MM.1S (cell line): ENCODE results near the gene CLRN3.
A peak's percentile ranks its signal among the peaks of the same experiment; 100 is the strongest.

Source experiments
- DNase-seq: peaks from one replicate; pipeline ENCODE4 v3.0.0-alpha.2; 2015
- H2AFZ ChIP-seq: fragments of 300-600 bp; sonication (generic); 2 replicates; pipeline ENCODE4 v1.6.0; 2016; ENCODE audit warnings: antibody characterized with exemption, low read length
- H3F3A ChIP-seq: fragments of 300-600 bp; sonication (generic); 2 replicates; pipeline ENCODE4 v1.6.1; 2016; ENCODE audit warnings: mild to moderate bottlenecking, antibody characterized with exemption, low read length, moderate library complexity, mixed read lengths; ENCODE audit not compliant: insufficient read depth
- H3K27ac ChIP-seq: fragments of 300-600 bp; sonication (generic); 2 replicates; pipeline ENCODE4 v1.5.1; 2016; ENCODE audit warnings: mild to moderate bottlenecking, low read length
- H3K27me3 ChIP-seq: fragments of 300-600 bp; sonication (generic); replicated peaks from 2 replicates; pipeline ENCODE4 v1.6.0; 2016; ENCODE audit warnings: low read length; ENCODE audit not compliant: insufficient read depth
- H3K36me3 ChIP-seq: fragments of 300-600 bp; sonication (generic); replicated peaks from 2 replicates; pipeline ENCODE4 v1.6.1; 2016; ENCODE audit warnings: mild to moderate bottlenecking, low read length, mixed read lengths; ENCODE audit not compliant: insufficient read depth
- H3K4me1 ChIP-seq: fragments of 300-600 bp; sonication (generic); 2 replicates; pipeline ENCODE4 v1.6.1; 2016; ENCODE audit warnings: low read length, mixed read lengths
- H3K4me2 ChIP-seq: fragments of 300-600 bp; sonication (generic); 2 replicates; pipeline ENCODE4 v1.6.0; 2016; ENCODE audit warnings: low read depth, low read length
- H3K4me3 ChIP-seq: fragments of 300-600 bp; sonication (generic); 2 replicates; pipeline ENCODE4 v1.5.1; 2016; ENCODE audit warnings: low read length, mixed read lengths
- H3K79me2 ChIP-seq: fragments of 300-600 bp; sonication (generic); 2 replicates; pipeline ENCODE4 v1.6.1; 2016; ENCODE audit warnings: mixed run types, low read length, mixed read lengths
- H3K9ac ChIP-seq: fragments of 300-600 bp; sonication (generic); 2 replicates; pipeline ENCODE4 v1.6.1; 2016; ENCODE audit warnings: low read length, mixed read lengths
- H3K9me2 ChIP-seq: fragments of 300-600 bp; sonication (generic); replicated peaks from 2 replicates; pipeline ENCODE4 v1.6.1; 2016; ENCODE audit warnings: mild to moderate bottlenecking, low read length, mixed read lengths; ENCODE audit not compliant: insufficient read depth
- H3K9me3 ChIP-seq: fragments of 300-600 bp; sonication (generic); replicated peaks from 2 replicates; pipeline ENCODE4 v1.6.1; 2016; ENCODE audit warnings: mild to moderate bottlenecking, low read length, mixed read lengths; ENCODE audit not compliant: insufficient read depth
- H4K20me1 ChIP-seq: fragments of 300-600 bp; sonication (generic); 2 replicates; pipeline ENCODE4 v1.6.1; 2016; ENCODE audit warnings: mild to moderate bottlenecking, low read length, moderate library complexity, mixed read lengths; ENCODE audit not compliant: insufficient read depth
- EZH2 ChIP-seq: fragments of 300-600 bp; sonication (generic); optimal IDR thresholded peaks from 2 replicates; pipeline ENCODE3; 2017; ENCODE audit warnings: low read depth, mild to moderate bottlenecking, antibody characterized with exemption, low read length, mixed read lengths
- EZH2phosphoT487 ChIP-seq: fragments of 300-600 bp; sonication (generic); IDR thresholded peaks from 2 replicates; pipeline ENCODE4 v1.6.1; 2018; ENCODE audit warnings: antibody characterized with exemption, low read length
- TF ChIP-seq, protein P1 (sequence below): fragments of 300-600 bp; sonication (generic); IDR thresholded peaks from 2 replicates; pipeline ENCODE4 v1.5.1; 2016; ENCODE audit warnings: antibody characterized with exemption, low read length, mixed read lengths

CLRN3 gene

GRCh38 chr10:127854769-127855590, 37.8 kb downstream of the CLRN3 start:
- no peaks in the 10 kb centered on the region for H3K79me2 ChIP-seq
- peak overlapping the region; percentile 34 for H3K4me3 ChIP-seq
- no peaks in the 10 kb centered on the region for H3K36me3 ChIP-seq
- peak; percentile 26 for DNase-seq
- H3F3A ChIP-seq, result no peaks in the 10 kb centered on the region; the same call in 1 of the 2 replicates
- no peaks in the 10 kb centered on the region for H3K27me3 ChIP-seq
- no peaks in the 10 kb centered on the region for H3K9me3 ChIP-seq
- H4K20me1 ChIP-seq, result no peaks in the 10 kb centered on the region
- peak overlapping the region; percentile 53 for H3K27ac ChIP-seq
- peak overlapping the region; percentile 34; the same call in 1 of the 2 replicates for H3K9ac ChIP-seq
- H3K4me2 ChIP-seq, result peak overlapping the region; percentile 73; the same call in 1 of the 2 replicates
- H3K4me1 ChIP-seq, result peaks cover 21% of the 10 kb centered on the region
- no peaks in the 10 kb centered on the region for H3K9me2 ChIP-seq
- peak overlapping the region; percentile 35 for H2AFZ ChIP-seq
- TF ChIP-seq EZH2phosphoT487 (no peak), EZH2 (no peak)
- TF ChIP-seq, protein P1, sequence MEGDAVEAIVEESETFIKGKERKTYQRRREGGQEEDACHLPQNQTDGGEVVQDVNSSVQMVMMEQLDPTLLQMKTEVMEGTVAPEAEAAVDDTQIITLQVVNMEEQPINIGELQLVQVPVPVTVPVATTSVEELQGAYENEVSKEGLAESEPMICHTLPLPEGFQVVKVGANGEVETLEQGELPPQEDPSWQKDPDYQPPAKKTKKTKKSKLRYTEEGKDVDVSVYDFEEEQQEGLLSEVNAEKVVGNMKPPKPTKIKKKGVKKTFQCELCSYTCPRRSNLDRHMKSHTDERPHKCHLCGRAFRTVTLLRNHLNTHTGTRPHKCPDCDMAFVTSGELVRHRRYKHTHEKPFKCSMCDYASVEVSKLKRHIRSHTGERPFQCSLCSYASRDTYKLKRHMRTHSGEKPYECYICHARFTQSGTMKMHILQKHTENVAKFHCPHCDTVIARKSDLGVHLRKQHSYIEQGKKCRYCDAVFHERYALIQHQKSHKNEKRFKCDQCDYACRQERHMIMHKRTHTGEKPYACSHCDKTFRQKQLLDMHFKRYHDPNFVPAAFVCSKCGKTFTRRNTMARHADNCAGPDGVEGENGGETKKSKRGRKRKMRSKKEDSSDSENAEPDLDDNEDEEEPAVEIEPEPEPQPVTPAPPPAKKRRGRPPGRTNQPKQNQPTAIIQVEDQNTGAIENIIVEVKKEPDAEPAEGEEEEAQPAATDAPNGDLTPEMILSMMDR, result no peak

DNA sequence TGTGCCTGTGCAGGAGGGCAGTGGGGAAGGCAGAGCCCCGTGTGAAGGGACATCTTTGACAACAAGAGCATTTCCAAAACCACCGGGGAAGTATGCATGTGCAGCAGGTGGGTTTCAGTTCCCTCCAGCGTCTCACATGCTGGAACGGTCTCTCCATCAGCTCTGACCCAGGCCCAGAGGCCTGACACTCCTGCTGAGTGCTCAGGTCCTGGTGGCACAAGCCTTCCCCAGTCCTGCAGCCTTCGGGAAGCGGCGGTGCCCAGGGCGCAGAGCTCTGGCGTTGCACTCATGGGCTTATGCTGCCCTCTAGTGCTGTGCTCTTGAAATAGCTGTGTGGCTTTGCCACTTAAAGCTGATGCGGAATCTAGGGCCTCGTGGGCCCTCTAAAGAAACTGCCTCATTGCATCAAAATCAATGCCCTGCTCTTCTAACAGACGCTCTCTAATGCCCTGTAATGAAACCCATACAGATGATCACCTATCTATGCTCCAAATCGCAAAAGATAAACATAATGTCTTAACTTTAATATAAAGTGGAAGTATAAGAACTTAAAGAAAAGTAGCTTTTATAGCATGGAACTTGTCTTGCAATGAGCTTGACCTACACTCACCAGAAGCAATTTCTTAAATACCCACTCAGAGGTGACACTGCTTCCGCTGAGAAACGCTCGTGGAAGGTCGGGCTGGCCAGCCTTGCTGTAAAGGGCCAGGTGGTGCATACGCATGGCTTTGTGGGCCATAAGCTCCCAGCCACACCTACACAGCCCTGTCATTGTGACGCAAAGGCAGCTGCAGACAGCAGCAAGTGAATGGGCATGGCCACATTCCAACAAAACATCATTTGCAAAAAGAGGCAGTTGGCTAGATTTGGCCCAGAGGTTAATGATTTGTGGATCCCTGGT, 38.6 kb downstream of the CLRN3 start:
- Histone ChIP-seq H3K36me3 (no peaks in the 10 kb centered on the region), H3K27ac (peak overlapping the region; percentile 53), H3K9ac (peak overlapping the region; percentile 34; the same call in 1 of the 2 replicates), H3K79me2 (no peaks in the 10 kb centered on the region), H3F3A (no peaks in the 10 kb centered on the region; the same call in 1 of the 2 replicates), H3K9me3 (no peaks in the 10 kb centered on the region), H2AFZ (peak overlapping the region; percentile 35), H3K4me1 (peaks cover 21% of the 10 kb centered on the region), H3K27me3 (no peaks in the 10 kb centered on the region), H3K4me3 (peak overlapping the region; percentile 34), H3K9me2 (no peaks in the 10 kb centered on the region), H3K4me2 (peak overlapping the region; percentile 73), H4K20me1 (no peaks in the 10 kb centered on the region)
- TF ChIP-seq EZH2phosphoT487 (no peak), EZH2 (no peak)
- TF ChIP-seq, protein P1, result peak; percentile 80
- DNase-seq, result peak; percentile 78

GRCh38 chr10:127852456-127852855, 40.3 kb downstream of the CLRN3 start:
- Histone ChIP-seq H3K79me2 (no peaks in the 10 kb centered on the region), H2AFZ (no peak overlapping the region), H3K9ac (no peak overlapping the region), H3K27me3 (no peaks in the 10 kb centered on the region), H3K9me2 (no peaks in the 10 kb centered on the region), H3K4me1 (peaks cover 21% of the 10 kb centered on the region), H3K27ac (no peak overlapping the region), H3K36me3 (no peaks in the 10 kb centered on the region), H3F3A (no peaks in the 10 kb centered on the region; the same call in 1 of the 2 replicates), H4K20me1 (no peaks in the 10 kb centered on the region), H3K9me3 (no peaks in the 10 kb centered on the region), H3K4me3 (no peak overlapping the region), H3K4me2 (no peak overlapping the region)
- TF ChIP-seq EZH2 (no peak), EZH2phosphoT487 (no peak)
- TF ChIP-seq, protein P1, result no peak
- DNase-seq, result no peak
